ENCODE results near the gene TBC1D22A.

The TBC1D22A gene

DNA sequence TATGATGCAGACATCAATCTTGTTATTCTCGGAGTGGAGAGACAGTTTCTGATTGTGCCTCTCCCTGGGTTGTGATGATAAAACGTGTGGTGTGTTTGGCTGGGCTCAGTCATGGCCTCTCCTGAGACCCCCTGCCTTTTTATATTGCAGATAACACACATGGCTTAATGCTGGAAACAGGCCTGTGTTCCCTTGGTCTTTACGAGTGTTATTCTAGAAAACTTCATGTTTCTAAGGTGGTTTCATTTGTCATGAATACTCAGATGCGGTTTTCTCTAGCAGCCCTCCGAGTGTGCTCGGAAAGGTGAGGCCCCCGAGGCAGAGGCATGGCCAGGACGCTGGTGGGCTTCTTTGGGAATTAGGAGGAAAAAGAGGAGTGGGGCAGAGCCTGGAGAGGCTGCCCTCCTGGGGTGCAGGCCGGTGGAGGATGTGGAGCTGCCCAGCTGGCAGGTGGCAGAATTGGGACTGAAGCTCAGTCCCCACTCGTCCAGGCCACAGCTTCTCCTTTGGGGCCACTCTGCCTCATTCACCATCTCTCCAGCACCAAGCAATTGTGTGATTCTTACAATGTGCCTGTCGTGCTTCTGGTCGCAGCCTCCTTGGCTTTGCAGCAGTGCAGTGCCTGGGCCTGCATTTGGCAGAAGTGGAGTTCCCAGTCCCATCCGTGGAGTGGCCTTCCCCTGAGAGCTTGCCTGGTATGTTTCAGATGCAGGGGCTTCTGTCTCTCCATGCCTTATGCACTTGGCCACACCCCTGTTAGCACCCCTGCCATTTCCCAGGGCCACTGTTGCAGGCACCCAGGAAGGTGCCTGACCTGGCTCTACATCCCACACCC, 309.6 kb downstream of the TBC1D22A start:
- TF ChIP-seq CTCF (IDR thresholded peaks at IDR 0.05; ENCODE audit: low read length, missing control alignments): no peak
- DNase-seq (ENCODE audit: low read depth): no peak

GRCh38 chr22:47072642-47072967, 310.2 kb downstream of the TBC1D22A start:
- H3K4me3 ChIP-seq (replicated peaks; ENCODE audit: low read depth, low read length): no peak overlapping the region
- TF ChIP-seq CTCF (IDR thresholded peaks at IDR 0.05; ENCODE audit: low read length, missing control alignments): no peak
- no peak for DNase-seq (ENCODE audit: low read depth)

More for the DNA sequence above, 309.6 kb downstream of the TBC1D22A start:
- no peak overlapping the region for H3K4me3 ChIP-seq (replicated peaks; ENCODE audit: low read depth, low read length)

- no peak for TF ChIP-seq CTCF (IDR thresholded peaks at IDR 0.05; ENCODE audit: low read length, missing control alignments)
- DNase-seq (ENCODE audit: low read depth): no peak
- H3K4me3 ChIP-seq (replicated peaks; ENCODE audit: low read depth, low read length): no peak overlapping the region
These were observed 310.6 kb downstream of the TBC1D22A start for GRCh38 chr22:47073075-47073474.

GRCh38 chr22:47074105-47074504, 311.7 kb downstream of the TBC1D22A start:
- no peak overlapping the region for H3K4me3 ChIP-seq (replicated peaks; ENCODE audit: low read depth, low read length)
- TF ChIP-seq CTCF (IDR thresholded peaks at IDR 0.05; ENCODE audit: low read length, missing control alignments): no peak
- no peak for DNase-seq (ENCODE audit: low read depth)

DNA sequence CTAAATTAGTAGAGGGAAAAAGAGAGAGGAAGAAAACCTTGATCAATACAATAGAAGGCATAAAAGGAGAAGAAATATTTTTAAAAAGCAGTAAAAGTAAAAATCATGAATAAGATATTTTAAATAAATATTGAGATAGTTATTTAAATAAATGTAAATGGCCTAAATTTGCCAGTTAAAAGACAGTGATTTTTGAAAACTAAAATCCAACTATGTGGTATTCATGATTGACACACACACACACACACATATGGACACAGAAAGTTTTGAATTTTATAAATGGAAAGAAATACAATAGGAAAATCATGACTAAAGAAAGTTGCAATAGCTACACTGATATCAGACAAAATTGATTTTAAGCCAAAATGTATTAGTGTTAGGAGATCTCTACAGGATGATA, 313.1 kb downstream of the TBC1D22A start:
- DNase-seq (ENCODE audit: low read depth): no peak
- TF ChIP-seq CTCF (IDR thresholded peaks at IDR 0.05; ENCODE audit: low read length, missing control alignments): no peak

DNA sequence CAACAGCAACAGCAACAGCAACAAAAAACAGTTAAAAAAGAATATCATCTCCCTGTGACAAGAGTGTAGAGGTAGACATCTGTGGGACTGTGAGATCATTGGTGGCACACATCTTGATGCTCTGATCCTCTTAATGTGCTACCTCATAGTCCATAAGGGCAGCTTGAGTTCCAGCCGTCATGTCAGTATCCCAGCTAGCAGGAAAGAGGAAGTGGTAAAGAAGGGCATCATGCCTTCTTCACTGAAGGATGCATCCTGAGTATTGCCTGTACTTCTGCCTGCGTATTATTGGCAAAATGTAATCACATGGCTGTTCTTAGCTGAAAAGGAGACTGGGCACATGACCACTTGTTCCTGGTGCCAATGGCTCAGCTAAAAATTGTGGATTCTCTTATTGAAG, 314.3 kb downstream of the TBC1D22A start:
- no peak for TF ChIP-seq CTCF (IDR thresholded peaks at IDR 0.05; ENCODE audit: low read length, missing control alignments)
- no peak for DNase-seq (ENCODE audit: low read depth)
- H3K4me3 ChIP-seq (replicated peaks; ENCODE audit: low read depth, low read length): no peak overlapping the region

More for the DNA sequence above, 313.1 kb downstream of the TBC1D22A start:
- no peak overlapping the region for H3K4me3 ChIP-seq (replicated peaks; ENCODE audit: low read depth, low read length)

DNA sequence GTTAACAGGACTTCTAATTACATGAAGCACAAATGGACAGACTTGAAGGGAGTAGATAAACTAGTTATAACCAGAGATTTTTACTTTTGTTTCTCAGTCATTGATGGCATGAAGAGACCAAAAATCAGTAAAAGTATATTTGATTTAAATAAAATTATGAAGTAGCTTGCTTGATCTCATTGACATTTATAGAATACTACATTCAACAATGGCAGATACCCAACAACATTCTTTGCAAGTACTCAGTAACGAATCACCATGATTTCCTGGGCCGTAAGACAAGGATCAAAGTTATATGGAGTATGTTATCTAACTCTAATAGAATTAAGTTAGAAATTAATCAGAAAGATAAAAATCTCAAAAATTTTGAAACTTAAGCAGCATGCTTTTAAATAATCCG, 317.6 kb downstream of the TBC1D22A start:
- no peak for TF ChIP-seq CTCF (IDR thresholded peaks at IDR 0.05; ENCODE audit: low read length, missing control alignments)
- no peak for DNase-seq (ENCODE audit: low read depth)
- no peak overlapping the region for H3K4me3 ChIP-seq (replicated peaks; ENCODE audit: low read depth, low read length)
